ENCODE measurements around the gene TMEM217.
"Not testable (repeated sequence)": the region's sequence is repeated elsewhere in the genome, so short reads cannot be mapped to it uniquely, and the experiment has no call there.

Gene TMEM217

GRCh38 chr6:37209461-37210205 is 48.3 kb downstream of the TMEM217 start:
- DNase-seq, result no peak

- no peak for DNase-seq
Measured at GRCh38 chr6:37208793-37209192, 49.2 kb downstream of the TMEM217 start.

GRCh38 chr6:37207903-37208456 is 50.0 kb downstream of the TMEM217 start:
- DNase-seq, result peak; percentile 25

- DNase-seq, result no peak
Measured at GRCh38 chr6:37206622-37207021, 51.3 kb downstream of the TMEM217 start.

GRCh38 chr6:37205997-37206340 is 52.0 kb downstream of the TMEM217 start:
- DNase-seq, result no peak

GRCh38 chr6:37205175-37205996 is 52.6 kb downstream of the TMEM217 start:
- DNase-seq, result no peak

- no peak for DNase-seq
Measured at GRCh38 chr6:37204014-37204751, 53.8 kb downstream of the TMEM217 start.

- DNase-seq, result no peak
Measured at GRCh38 chr6:37202788-37203491, 55.0 kb downstream of the TMEM217 start.

GRCh38 chr6:37201726-37202125 is 56.2 kb downstream of the TMEM217 start:
- no peak for DNase-seq

GRCh38 chr6:37200085-37200484 is 57.9 kb downstream of the TMEM217 start:
- no peak for DNase-seq

GRCh38 chr6:37196451-37196850 is 61.5 kb downstream of the TMEM217 start:
- DNase-seq, result not testable (repeated sequence)

GRCh38 chr6:37194886-37195285 is 63.1 kb downstream of the TMEM217 start:
- DNase-seq, result not testable (repeated sequence)

GRCh38 chr6:37192666-37193065 is 65.3 kb downstream of the TMEM217 start:
- no peak for DNase-seq

- no peak for DNase-seq
Measured at GRCh38 chr6:37190159-37190535, 67.8 kb downstream of the TMEM217 start.

GRCh38 chr6:37188962-37189510 is 68.9 kb downstream of the TMEM217 start:
- no peak for DNase-seq

- DNase-seq, result no peak
Measured at GRCh38 chr6:37187321-37188022, 70.5 kb downstream of the TMEM217 start.

GRCh38 chr6:37185949-37186720 is 71.8 kb downstream of the TMEM217 start:
- not testable (repeated sequence) for DNase-seq

- DNase-seq, result no peak
Measured at GRCh38 chr6:37182736-37183590, 75.0 kb downstream of the TMEM217 start.

GRCh38 chr6:37180610-37181009 is 77.3 kb downstream of the TMEM217 start:
- DNase-seq, result not testable (repeated sequence)

GRCh38 chr6:37180075-37180474 is 77.9 kb downstream of the TMEM217 start:
- DNase-seq, result no peak
